Fibroblast of lung (primary cell): Measurements from ENCODE around the gene LHFPL2.
A peak's percentile ranks its signal among the peaks of the same experiment; 100 is the strongest.

Experiments used
- EZH2 ChIP-seq: IDR thresholded peaks from 2 replicates; pipeline ENCODE4 v1.5.1; 2012; ENCODE audit warnings: low read length, control low read depth, mild to moderate bottlenecking; ENCODE audit errors: missing control alignments
- TF ChIP-seq, protein P1 (sequence below), 2 donors: IDR thresholded peaks in 1 of 2; conservative IDR thresholded peaks in 1 of 2; 1 replicate in 1 of 2; 2 replicates in 1 of 2; pipeline ENCODE4 v1.5.1; 2011 to 2012; ENCODE audit warnings: low read length in 2 of 2, control low read depth in 1 of 2, inconsistent platforms in 1 of 2, low read depth in 1 of 2, mild to moderate bottlenecking in 1 of 2

DNA sequence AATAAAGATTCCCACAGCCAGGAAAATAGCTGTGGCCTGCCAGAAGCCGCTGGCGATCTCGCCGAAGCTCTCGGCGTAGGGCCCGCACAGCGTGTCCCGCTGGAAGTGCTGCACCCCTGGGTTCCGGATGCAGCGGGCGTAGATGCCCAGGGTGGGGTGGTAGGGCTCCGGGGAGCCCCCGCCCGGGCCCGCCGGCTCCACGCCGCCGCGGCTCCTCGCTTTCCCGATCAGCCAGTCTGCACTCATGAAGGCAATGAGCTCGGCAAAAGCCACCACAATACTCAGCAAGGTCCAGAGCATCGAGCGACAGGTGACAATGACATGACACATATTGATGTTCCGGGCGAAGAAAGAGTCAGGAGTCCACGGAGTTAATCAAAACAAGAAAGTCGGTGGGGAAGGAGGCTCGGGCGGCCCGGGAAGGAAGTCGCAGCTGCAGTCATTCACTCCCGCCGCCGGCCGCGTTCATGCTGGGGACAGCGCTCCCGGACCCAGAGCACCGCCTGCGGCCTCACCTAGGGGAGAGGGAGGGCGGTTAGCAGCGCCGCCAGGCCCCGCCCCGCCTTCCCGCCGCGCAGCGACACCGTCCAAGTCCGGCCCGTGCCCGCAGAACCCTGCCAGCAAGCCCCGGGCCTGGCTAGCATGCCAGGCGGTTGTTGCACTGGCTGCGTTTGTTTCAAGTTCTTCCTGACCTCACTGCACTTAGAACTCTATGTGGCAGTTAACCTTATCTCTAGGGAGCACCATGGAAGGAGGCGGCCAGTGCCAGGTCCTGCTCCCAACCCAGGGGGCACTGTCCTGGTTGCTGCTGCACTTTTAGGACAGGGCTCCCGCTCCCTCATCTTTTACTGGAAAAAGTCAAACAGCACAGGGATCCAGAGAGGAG, 138.4 kb downstream of the LHFPL2 start:
- TF ChIP-seq, protein P1, sequence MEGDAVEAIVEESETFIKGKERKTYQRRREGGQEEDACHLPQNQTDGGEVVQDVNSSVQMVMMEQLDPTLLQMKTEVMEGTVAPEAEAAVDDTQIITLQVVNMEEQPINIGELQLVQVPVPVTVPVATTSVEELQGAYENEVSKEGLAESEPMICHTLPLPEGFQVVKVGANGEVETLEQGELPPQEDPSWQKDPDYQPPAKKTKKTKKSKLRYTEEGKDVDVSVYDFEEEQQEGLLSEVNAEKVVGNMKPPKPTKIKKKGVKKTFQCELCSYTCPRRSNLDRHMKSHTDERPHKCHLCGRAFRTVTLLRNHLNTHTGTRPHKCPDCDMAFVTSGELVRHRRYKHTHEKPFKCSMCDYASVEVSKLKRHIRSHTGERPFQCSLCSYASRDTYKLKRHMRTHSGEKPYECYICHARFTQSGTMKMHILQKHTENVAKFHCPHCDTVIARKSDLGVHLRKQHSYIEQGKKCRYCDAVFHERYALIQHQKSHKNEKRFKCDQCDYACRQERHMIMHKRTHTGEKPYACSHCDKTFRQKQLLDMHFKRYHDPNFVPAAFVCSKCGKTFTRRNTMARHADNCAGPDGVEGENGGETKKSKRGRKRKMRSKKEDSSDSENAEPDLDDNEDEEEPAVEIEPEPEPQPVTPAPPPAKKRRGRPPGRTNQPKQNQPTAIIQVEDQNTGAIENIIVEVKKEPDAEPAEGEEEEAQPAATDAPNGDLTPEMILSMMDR (conservative IDR thresholded peaks at IDR 0.05 in 1 of 2, IDR thresholded peaks at IDR 0.05 in 1 of 2; ENCODE audit: low read depth in 1 of 2, low read length in 2 of 2): peak; percentile 19 to 25
- TF ChIP-seq EZH2: no peak
